IMR-90 (cell line): ENCODE data around the gene VPS26A. TPM values are rescaled to one million over a fixed set of nuclear protein-coding genes. Genes with fewer than 3 reads are reported as not detected.

Source experiments
- ATAC-seq: fragments of 200-7000 bp; cut with Tn5 transposase; 2 replicates; pipeline ENCODE4 v1.9.1; 2020; ENCODE audit warnings: low read depth, mild to moderate bottlenecking, moderate library complexity
- BruUV-seq: library from RNA; stranded (reverse); fragments of 400-500 nt; replicated peaks from 2 replicates; lab custom pipeline; 2021; lab: Mats Ljungman, UMichigan
- CTCF ChIA-PET: fragments of 300-600 bp; formaldehyde crosslinking; extraction: SDS; loops from one replicate; lab custom pipeline; 2021; ENCODE audit warnings: antibody characterized with exemption; lab: Yijun Ruan, JAX
- POLR2A ChIA-PET: fragments of 300-600 bp; sonication (Branson Sonifier 250); formaldehyde crosslinking; loops from one replicate; lab custom pipeline; 2022; ENCODE audit warnings: antibody characterized with exemption; ENCODE audit not compliant: unreplicated experiment; lab: Charles Lee
- DNase-seq: peaks from one replicate; pipeline ENCODE4 v3.0.0; 2013
- H2AFZ ChIP-seq: replicated peaks from 2 replicates; pipeline ENCODE3; 2013; ENCODE audit warnings: low read length, mild to moderate bottlenecking; ENCODE audit not compliant: poor library complexity
- H2AK5ac ChIP-seq: 2 replicates; pipeline ENCODE4 v1.6.1; 2013; ENCODE audit warnings: low read depth, low read length, inconsistent platforms
- H2AK9ac ChIP-seq: replicated peaks from 2 replicates; pipeline ENCODE3; 2013; ENCODE audit warnings: mild to moderate bottlenecking, low read depth, low read length, moderate library complexity; ENCODE audit not compliant: poor library complexity
- H2BK120ac ChIP-seq: 2 replicates; pipeline ENCODE4 v1.6.1; 2013; ENCODE audit warnings: low read depth, low read length, inconsistent platforms
- H2BK15ac ChIP-seq: 3 replicates; pipeline ENCODE4 v1.6.1; 2013; ENCODE audit warnings: low read depth, low read length, inconsistent platforms
- H2BK20ac ChIP-seq: 2 replicates; pipeline ENCODE4 v1.6.1; 2013; ENCODE audit warnings: low read depth, mild to moderate bottlenecking, inconsistent platforms, low read length, moderate library complexity
- H2BK5ac ChIP-seq: 2 replicates; pipeline ENCODE4 v1.6.1; 2013; ENCODE audit warnings: mild to moderate bottlenecking, low read depth, low read length, inconsistent platforms; ENCODE audit not compliant: poor library complexity, severe bottlenecking
- H3K14ac ChIP-seq: replicated peaks from 2 replicates; pipeline ENCODE4 v1.6.1; 2013; ENCODE audit warnings: low read depth, low read length, inconsistent platforms
- H3K18ac ChIP-seq: 2 replicates; pipeline ENCODE4 v1.6.1; 2013; ENCODE audit warnings: low read depth, low read length, control low read depth
- H3K23ac ChIP-seq: 2 replicates; pipeline ENCODE4 v1.6.1; 2013; ENCODE audit warnings: low read depth, low read length, inconsistent platforms
- H3K27ac ChIP-seq: 2 replicates; pipeline ENCODE4 v1.5.1; 2013; ENCODE audit warnings: mild to moderate bottlenecking, control low read depth, low read length; ENCODE audit not compliant: insufficient read depth
- H3K27me3 ChIP-seq: 2 replicates; pipeline ENCODE4 v1.6.1; 2013; ENCODE audit warnings: low read length; ENCODE audit not compliant: control insufficient read depth, insufficient read depth
- H3K36me3 ChIP-seq: 2 replicates; pipeline ENCODE4 v1.6.1; 2013; ENCODE audit warnings: low read length, mixed read lengths; ENCODE audit not compliant: control insufficient read depth, insufficient read depth
- H3K4ac ChIP-seq: 2 replicates; pipeline ENCODE4 v1.6.1; 2013; ENCODE audit warnings: low read depth, low read length, inconsistent platforms
- H3K4me1 ChIP-seq: 2 replicates; pipeline ENCODE4 v1.6.1; 2013; ENCODE audit warnings: low read length, mixed read lengths; ENCODE audit not compliant: control insufficient read depth, insufficient read depth
- H3K4me2 ChIP-seq: 2 replicates; pipeline ENCODE4 v1.6.1; 2013; ENCODE audit warnings: low read depth, mild to moderate bottlenecking, control low read depth, low read length, moderate library complexity
- H3K4me3 ChIP-seq: 2 replicates; pipeline ENCODE4 v1.5.1; 2013; ENCODE audit warnings: low read depth, mild to moderate bottlenecking, control low read depth, low read length, moderate library complexity; ENCODE audit not compliant: insufficient read depth
- H3K56ac ChIP-seq: 2 replicates; pipeline ENCODE4 v1.6.1; 2013; ENCODE audit warnings: low read length, inconsistent platforms; ENCODE audit not compliant: insufficient read depth; ENCODE audit errors: extremely low read depth
- H3K79me1 ChIP-seq, 2 experiments: 2 replicates each; pipeline ENCODE4 v1.6.1; 2013; ENCODE audit warnings: low read length in 2 of 2, inconsistent platforms in 1 of 2, low read depth in 1 of 2
- H3K9ac ChIP-seq: 2 replicates; pipeline ENCODE4 v1.6.1; 2013; ENCODE audit warnings: low read depth, low read length, control low read depth
- H3K9me1 ChIP-seq: 2 replicates; pipeline ENCODE4 v1.6.1; 2013; ENCODE audit warnings: low read length, inconsistent platforms; ENCODE audit not compliant: insufficient read depth
- H3K9me3 ChIP-seq: 2 replicates; pipeline ENCODE4 v1.6.1; 2013; ENCODE audit warnings: low read length; ENCODE audit not compliant: control insufficient read depth, insufficient read depth
- H4K20me1 ChIP-seq: 2 replicates; pipeline ENCODE4 v1.6.1; 2013; ENCODE audit warnings: low read length, inconsistent platforms; ENCODE audit not compliant: insufficient read depth
- H4K5ac ChIP-seq: 2 replicates; pipeline ENCODE4 v1.6.1; 2013; ENCODE audit warnings: mild to moderate bottlenecking, low read depth, low read length, control low read depth
- H4K8ac ChIP-seq, 2 experiments: 2 replicates each; pipeline ENCODE4 v1.6.1; 2013; ENCODE audit warnings: low read depth in 2 of 2, low read length in 2 of 2, control low read depth in 1 of 2, inconsistent platforms in 1 of 2
- H4K91ac ChIP-seq: 2 replicates; pipeline ENCODE4 v1.6.1; 2013; ENCODE audit warnings: low read depth, low read length, inconsistent platforms; ENCODE audit not compliant: insufficient read depth
- CEBPB ChIP-seq: IDR thresholded peaks from 2 replicates; pipeline ENCODE4 v1.6.1; 2012; ENCODE audit warnings: low read depth, low read length, improper control_type of control experiment
- MXI1 ChIP-seq: IDR thresholded peaks from 2 replicates; pipeline ENCODE4 v1.6.1; 2012; ENCODE audit warnings: low read depth, mild to moderate bottlenecking, low read length, moderate library complexity, borderline replicate concordance
- WGBS, 2 experiments: methylation state at CpG; one replicate each; pipeline versions ENCODE4 v1.1.5 to v1.1.7; 2013; ENCODE audit warnings: missing lambda C conversion rate in 2 of 2; ENCODE audit not compliant: insufficient read length in 1 of 2; ENCODE audit errors: extremely low coverage in 2 of 2; 5-methylcytosine and 5-hydroxymethylcytosine counted together
- dilution Hi-C: fragments of 300-500 bp; cut with HindIII; formaldehyde crosslinking; loops from one replicate; pipeline ENCODE4 v1.14.3; 2018; ENCODE audit warnings: low sequenced_read_pairs; ENCODE audit not compliant: unreplicated experiment
- in situ Hi-C: fragments of 300-500 bp; cut with MboI; formaldehyde crosslinking; loops from 3 replicates; pipeline ENCODE4 v1.14.3; 2019; ENCODE audit warnings: low sequenced_read_pairs, inconsistent platforms, mixed read lengths
- intact Hi-C: fragments of 100-400 bp; cut with micrococcal nuclease; formaldehyde crosslinking; loops from 2 replicates; pipeline ENCODE4 v1.10.0; 2022
- polyA plus RNA-seq, 3 experiments: library from polyadenylated mRNA; depleted of rRNA; stranded (reverse); fragments of >200 nt; gene quantifications; 2 replicates each; pipeline ENCODE4 v1.2.3, GENCODE V29; 2012; ENCODE audit warnings: low replicate concordance in 1 of 3
- total RNA-seq: library from RNA; depleted of rRNA; stranded (reverse); fragments of >200 nt; gene quantifications from 2 replicates; pipeline ENCODE4 v1.2.3, GENCODE V29; 2012

VPS26A gene
- total and polyA plus RNA-seq, 2 of the 4 experiments (the other 2 are of a cell fraction): 7.2 to 18.7 TPM

- Histone ChIP-seq H3K23ac (no peak overlapping the region), H4K8ac (no peak overlapping the region), H4K5ac (no peak overlapping the region), H3K79me1 (no peaks in the 10 kb centered on the region), H3K9ac (no peak overlapping the region), H3K4me1 (no peaks in the 10 kb centered on the region), H3K9me3 (no peaks in the 10 kb centered on the region), H2AFZ (no peak overlapping the region), H3K4me2 (no peak overlapping the region), H2AK9ac (no peak overlapping the region), H3K56ac (no peak overlapping the region), H2BK120ac (no peak overlapping the region), H3K14ac (no peak overlapping the region), H3K27ac (no peak overlapping the region), H3K9me1 (no peaks in the 10 kb centered on the region), H4K91ac (no peak overlapping the region), H3K4me3 (no peak overlapping the region), H2BK20ac (no peak overlapping the region), H2BK15ac (no peak overlapping the region), H2AK5ac (no peak overlapping the region), H3K4ac (no peak overlapping the region), H2BK5ac (no peak overlapping the region), H4K20me1 (no peaks in the 10 kb centered on the region), H3K27me3 (no peaks in the 10 kb centered on the region), H3K18ac (no peak overlapping the region), H3K36me3 (peaks cover 33% of the 10 kb centered on the region)
- WGBS, 2 experiments: no CpG with 5 or more reads among the region's 1 CpG
- TF ChIP-seq MXI1 (no peak), CEBPB (peak; percentile 49; the same call in 1 of the 2 replicates)
- intact Hi-C loops: no loop called here
- BruUV-seq: no TSS peak
- in situ Hi-C loops: no loop called here
- ATAC-seq (no peak), DNase-seq (peak; percentile 73)
- ChIA-PET CTCF (no interaction called here), POLR2A (no interaction called here)
- dilution Hi-C loops: no loop called here
Measured at GRCh38 chr10:69202332-69202731, 78.4 kb downstream of the VPS26A start.
